Prostate gland (tissue), 2 donors: ENCODE results near the gene NEDD4L. TPM values are rescaled to one million over a fixed set of nuclear protein-coding genes. Genes with fewer than 3 reads are reported as not detected.
"Not testable (repeated sequence)": the region's sequence is repeated elsewhere in the genome, so short reads cannot be mapped to it uniquely, and the experiment has no call there.

Experiments used
- DNase-seq: peaks from one replicate; pipeline ENCODE4 v3.0.0-alpha.2; 2019; ENCODE audit warnings: low spot score
- H3K27ac ChIP-seq, 2 donors: fragments of 200-600 bp; sonication (generic); 2 replicates each; pipeline ENCODE4 v1.5.1; 2017 to 2019
- H3K27me3 ChIP-seq: fragments of 200-600 bp; sonication (generic); replicated peaks from 2 replicates; pipeline ENCODE4 v1.5.1; 2019; ENCODE audit not compliant: insufficient read depth
- H3K36me3 ChIP-seq, 2 donors: fragments of 200-600 bp; sonication (generic); 1 replicate in 1 of 2; 2 replicates in 1 of 2; pipeline versions ENCODE4 v1.5.1 to v1.8.1; 2017 to 2019
- H3K4me1 ChIP-seq: fragments of 200-600 bp; sonication (generic); replicated peaks from 2 replicates; pipeline ENCODE4 v1.5.1; 2019
- H3K4me3 ChIP-seq, 2 donors: fragments of 200-600 bp; sonication (generic); 2 replicates each; pipeline ENCODE4 v1.5.1; 2017 to 2019
- H3K9me3 ChIP-seq: fragments of 200-600 bp; sonication (generic); 2 replicates; pipeline ENCODE4 v1.5.1; 2017
- POLR2A ChIP-seq: fragments of 450-650 bp; IDR thresholded peaks from one replicate; pipeline ENCODE4 v1.6.1; 2016; ENCODE audit warnings: antibody characterized with exemption, mild to moderate bottlenecking
- POLR2AphosphoS5 ChIP-seq: sonication (generic); formaldehyde crosslinking; IDR thresholded peaks from one replicate; pipeline ENCODE4 v1.6.1; 2017; ENCODE audit warnings: antibody characterized with exemption
- WGBS: methylation state at CpG from one replicate; pipeline ENCODE4 v1.1.5; 2018; 5-methylcytosine and 5-hydroxymethylcytosine counted together
- intact Hi-C: fragments of 100-400 bp; cut with DNase I; formaldehyde crosslinking; loops from one replicate; pipeline ENCODE4 v1.14.2; 2022
- total RNA-seq, 2 donors: library from RNA; depleted of rRNA; stranded (reverse); fragments of >200 nt; gene quantifications; one replicate each; pipeline ENCODE4 v1.1.0, GENCODE V29; 2016
- TF ChIP-seq, protein P1 (sequence below), 4 experiments: fragments of 200-600 bp in 2 of 4; fragments of 450-650 bp in 2 of 4; sonication (generic) in 2 of 4; IDR thresholded peaks; 1 replicate in 3 of 4; 2 replicates in 1 of 4; pipeline ENCODE4 v1.5.1; 2016 to 2019; ENCODE audit warnings: antibody characterized with exemption in 4 of 4, mild to moderate bottlenecking in 2 of 4, moderate library complexity in 2 of 4

Gene NEDD4L
- 100 to 1,000 TPM; 280 to 420 TPM for total RNA-seq

DNA sequence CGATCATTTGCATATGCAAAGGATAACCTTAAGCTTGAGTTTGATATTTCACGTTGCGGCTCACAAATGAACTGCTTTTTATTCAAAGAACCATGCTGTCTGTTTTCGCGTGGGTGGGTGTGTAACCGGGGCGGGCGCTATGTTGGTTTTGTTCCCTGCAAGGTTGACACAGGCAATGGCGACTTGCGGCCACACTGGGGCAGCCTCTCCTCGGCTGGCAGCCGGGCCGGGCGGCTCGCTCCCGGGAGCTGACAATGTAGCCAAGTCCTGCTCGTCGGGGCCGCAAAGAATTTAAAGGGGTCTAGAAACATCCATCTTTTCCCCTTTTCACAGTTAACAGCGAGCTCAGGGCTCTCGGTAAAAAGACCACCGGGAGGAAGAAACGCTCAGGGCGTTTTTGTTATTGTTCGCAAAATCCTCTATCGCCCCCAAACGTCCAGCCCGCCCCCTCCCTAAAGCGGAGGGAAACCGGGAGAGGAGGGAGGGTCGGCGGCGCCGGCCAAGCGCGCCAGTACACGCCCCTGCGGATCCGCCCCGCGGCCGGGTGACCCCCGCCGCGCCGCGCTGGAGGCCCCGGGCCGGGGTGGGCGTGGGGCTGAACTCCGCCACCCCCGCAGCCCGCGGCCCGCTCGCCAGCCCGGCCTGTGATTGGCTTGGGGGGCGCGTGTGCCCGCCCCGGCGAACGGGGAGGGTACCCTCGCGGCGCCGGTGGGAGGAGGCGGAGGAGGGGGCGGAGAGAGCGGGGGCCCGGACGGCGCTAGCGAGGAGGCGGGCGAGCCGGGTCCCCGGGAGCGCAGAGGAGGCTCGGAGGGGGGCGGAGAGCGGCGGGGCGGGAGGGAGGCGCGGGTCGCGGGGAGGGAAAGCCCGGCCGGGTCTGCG lies at the start of gene NEDD4L:
Gene NEDD4L, plus strand, starts transcription at position 736 of the 879 bp plus-strand sequence. CDS start 435 bp downstream, outside the sequence.
- peak; percentile 22 for TF ChIP-seq POLR2A
- TF ChIP-seq, protein P1, sequence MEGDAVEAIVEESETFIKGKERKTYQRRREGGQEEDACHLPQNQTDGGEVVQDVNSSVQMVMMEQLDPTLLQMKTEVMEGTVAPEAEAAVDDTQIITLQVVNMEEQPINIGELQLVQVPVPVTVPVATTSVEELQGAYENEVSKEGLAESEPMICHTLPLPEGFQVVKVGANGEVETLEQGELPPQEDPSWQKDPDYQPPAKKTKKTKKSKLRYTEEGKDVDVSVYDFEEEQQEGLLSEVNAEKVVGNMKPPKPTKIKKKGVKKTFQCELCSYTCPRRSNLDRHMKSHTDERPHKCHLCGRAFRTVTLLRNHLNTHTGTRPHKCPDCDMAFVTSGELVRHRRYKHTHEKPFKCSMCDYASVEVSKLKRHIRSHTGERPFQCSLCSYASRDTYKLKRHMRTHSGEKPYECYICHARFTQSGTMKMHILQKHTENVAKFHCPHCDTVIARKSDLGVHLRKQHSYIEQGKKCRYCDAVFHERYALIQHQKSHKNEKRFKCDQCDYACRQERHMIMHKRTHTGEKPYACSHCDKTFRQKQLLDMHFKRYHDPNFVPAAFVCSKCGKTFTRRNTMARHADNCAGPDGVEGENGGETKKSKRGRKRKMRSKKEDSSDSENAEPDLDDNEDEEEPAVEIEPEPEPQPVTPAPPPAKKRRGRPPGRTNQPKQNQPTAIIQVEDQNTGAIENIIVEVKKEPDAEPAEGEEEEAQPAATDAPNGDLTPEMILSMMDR (IDR thresholded peaks at IDR 0.05), result peak; percentile 63 to 96 (median 88)
- TF ChIP-seq POLR2AphosphoS5, result peak; percentile 43
- WGBS, result under 1% methylated on average over 50 of the region's 91 CpGs
- Histone ChIP-seq H3K4me1 (peaks cover 5% of the 10 kb centered on the region), H3K9me3 (no peaks in the 10 kb centered on the region), H3K4me3 (peak within 1 kb of the TSS; percentile 89 to 98), H3K27me3 (no peaks in the 10 kb centered on the region), H3K27ac (peak within 1 kb of the TSS; percentile 89 to 93), H3K36me3 (no peaks in the 10 kb centered on the region)
- DNase-seq, result peak; percentile 89
- intact Hi-C loops, result loop anchor here (2.0 to 10.0 kb wide), 6 partner anchors 79 to 721 kb away; no protein-coding TSS in a partner anchor

GRCh38 chr18:57995331-57995730 lies 48.7 kb upstream of the NEDD4L start:
- Histone ChIP-seq H3K4me1 (no peaks in the 10 kb centered on the region), H3K27me3 (no peaks in the 10 kb centered on the region), H3K27ac (no peak overlapping the region), H3K4me3 (no peak overlapping the region), H3K36me3 (no peaks in the 10 kb centered on the region), H3K9me3 (no peaks in the 10 kb centered on the region)
- WGBS, result 81% methylated on average over 1 of the region's 1 CpG
- DNase-seq, result no peak
- no peak for TF ChIP-seq POLR2A
- TF ChIP-seq, protein P1 (IDR thresholded peaks at IDR 0.05), result no peak
- intact Hi-C loops, result no loop called here

DNA sequence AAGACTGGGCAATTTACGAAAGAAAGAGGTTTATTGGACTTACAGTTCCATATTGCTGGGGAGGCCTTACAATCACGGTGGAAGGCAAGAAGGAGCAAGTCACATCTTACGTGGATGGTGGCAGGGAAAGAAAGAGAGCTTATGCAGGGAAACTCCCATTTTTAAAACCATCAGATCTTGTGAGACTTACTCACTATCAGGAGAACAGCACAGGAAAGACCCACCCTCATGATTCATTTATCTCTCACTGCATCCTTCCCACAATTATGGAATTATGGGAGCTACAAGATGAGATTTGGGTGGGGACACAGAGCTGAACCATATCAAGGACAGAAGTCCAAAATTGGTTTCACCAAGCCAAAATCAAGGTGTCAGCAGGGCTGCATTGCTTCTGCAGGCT lies 47.1 kb upstream of the NEDD4L start:
- whole genome bisulfite sequencing, result 94% methylated on average over 3 of the region's 3 CpGs
- H3K27me3 ChIP-seq, H3K27ac ChIP-seq, H3K36me3 ChIP-seq, H3K4me1 ChIP-seq, H3K9me3 ChIP-seq, DNase-seq, intact Hi-C loops, H3K4me3 ChIP-seq: not testable (repeated sequence)

GRCh38 chr18:57997820-57998219 lies 46.2 kb upstream of the NEDD4L start:
- H3K36me3 ChIP-seq, result no peaks in the 10 kb centered on the region
- no peak for TF ChIP-seq POLR2A
- H3K9me3 ChIP-seq, result no peaks in the 10 kb centered on the region
- H3K27me3 ChIP-seq, result no peaks in the 10 kb centered on the region
- no peak overlapping the region for H3K4me3 ChIP-seq
- 69% methylated on average over 2 of the region's 2 CpGs for WGBS
- H3K27ac ChIP-seq, result no peak overlapping the region
- DNase-seq, result no peak
- no peaks in the 10 kb centered on the region for H3K4me1 ChIP-seq
- intact Hi-C loops, result no loop called here

GRCh38 chr18:57998461-57998860 lies 45.6 kb upstream of the NEDD4L start:
- DNase-seq, result no peak
- WGBS, result 94% methylated on average over 1 of the region's 1 CpG
- intact Hi-C loops, result no loop called here

More at GRCh38 chr18:57998461-57998860, 45.6 kb upstream of the NEDD4L start:
- H3K36me3 ChIP-seq, result no peaks in the 10 kb centered on the region
- no peaks in the 10 kb centered on the region for H3K9me3 ChIP-seq
- no peak overlapping the region for H3K4me3 ChIP-seq
- H3K4me1 ChIP-seq, result no peaks in the 10 kb centered on the region
- H3K27ac ChIP-seq, result no peak overlapping the region
- TF ChIP-seq POLR2AphosphoS5, result no peak
- TF ChIP-seq, protein P1 (IDR thresholded peaks at IDR 0.05), result no peak
- H3K27me3 ChIP-seq, result no peaks in the 10 kb centered on the region
